BLaER1 (cell line): ENCODE results near the gene RANGAP1.

Experiments
- H3K27ac ChIP-seq: shearing (Covaris generic); formaldehyde crosslinking; 2 replicates; pipeline ENCODE4 v1.8.1; 2022
- H3K27me3 ChIP-seq: shearing (Covaris generic); formaldehyde crosslinking; 2 replicates; pipeline ENCODE4 v1.8.1; 2022
- H3K36me3 ChIP-seq: shearing (Covaris generic); formaldehyde crosslinking; 2 replicates; pipeline ENCODE4 v1.8.1; 2022
- H3K4me1 ChIP-seq: shearing (Covaris generic); formaldehyde crosslinking; 2 replicates; pipeline ENCODE4 v1.8.1; 2022
- H3K4me2 ChIP-seq: shearing (Covaris generic); formaldehyde crosslinking; 2 replicates; pipeline ENCODE4 v1.8.1; 2022
- H3K4me3 ChIP-seq: shearing (Covaris generic); formaldehyde crosslinking; 2 replicates; pipeline ENCODE4 v1.8.1; 2022
- H3K9ac ChIP-seq: shearing (Covaris generic); formaldehyde crosslinking; 2 replicates; pipeline ENCODE4 v1.8.1; 2022
- H3K9me3 ChIP-seq: shearing (Covaris generic); formaldehyde crosslinking; 2 replicates; pipeline ENCODE4 v1.8.1; 2022
- H4K20me1 ChIP-seq: shearing (Covaris generic); formaldehyde crosslinking; 2 replicates; pipeline ENCODE4 v1.8.1; 2022
- Cebpa-rat ChIP-seq: shearing (Covaris generic); IDR thresholded peaks from 2 replicates; pipeline ENCODE4 v1.8.1; 2022

RANGAP1 gene, protein sequence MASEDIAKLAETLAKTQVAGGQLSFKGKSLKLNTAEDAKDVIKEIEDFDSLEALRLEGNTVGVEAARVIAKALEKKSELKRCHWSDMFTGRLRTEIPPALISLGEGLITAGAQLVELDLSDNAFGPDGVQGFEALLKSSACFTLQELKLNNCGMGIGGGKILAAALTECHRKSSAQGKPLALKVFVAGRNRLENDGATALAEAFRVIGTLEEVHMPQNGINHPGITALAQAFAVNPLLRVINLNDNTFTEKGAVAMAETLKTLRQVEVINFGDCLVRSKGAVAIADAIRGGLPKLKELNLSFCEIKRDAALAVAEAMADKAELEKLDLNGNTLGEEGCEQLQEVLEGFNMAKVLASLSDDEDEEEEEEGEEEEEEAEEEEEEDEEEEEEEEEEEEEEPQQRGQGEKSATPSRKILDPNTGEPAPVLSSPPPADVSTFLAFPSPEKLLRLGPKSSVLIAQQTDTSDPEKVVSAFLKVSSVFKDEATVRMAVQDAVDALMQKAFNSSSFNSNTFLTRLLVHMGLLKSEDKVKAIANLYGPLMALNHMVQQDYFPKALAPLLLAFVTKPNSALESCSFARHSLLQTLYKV

DNA sequence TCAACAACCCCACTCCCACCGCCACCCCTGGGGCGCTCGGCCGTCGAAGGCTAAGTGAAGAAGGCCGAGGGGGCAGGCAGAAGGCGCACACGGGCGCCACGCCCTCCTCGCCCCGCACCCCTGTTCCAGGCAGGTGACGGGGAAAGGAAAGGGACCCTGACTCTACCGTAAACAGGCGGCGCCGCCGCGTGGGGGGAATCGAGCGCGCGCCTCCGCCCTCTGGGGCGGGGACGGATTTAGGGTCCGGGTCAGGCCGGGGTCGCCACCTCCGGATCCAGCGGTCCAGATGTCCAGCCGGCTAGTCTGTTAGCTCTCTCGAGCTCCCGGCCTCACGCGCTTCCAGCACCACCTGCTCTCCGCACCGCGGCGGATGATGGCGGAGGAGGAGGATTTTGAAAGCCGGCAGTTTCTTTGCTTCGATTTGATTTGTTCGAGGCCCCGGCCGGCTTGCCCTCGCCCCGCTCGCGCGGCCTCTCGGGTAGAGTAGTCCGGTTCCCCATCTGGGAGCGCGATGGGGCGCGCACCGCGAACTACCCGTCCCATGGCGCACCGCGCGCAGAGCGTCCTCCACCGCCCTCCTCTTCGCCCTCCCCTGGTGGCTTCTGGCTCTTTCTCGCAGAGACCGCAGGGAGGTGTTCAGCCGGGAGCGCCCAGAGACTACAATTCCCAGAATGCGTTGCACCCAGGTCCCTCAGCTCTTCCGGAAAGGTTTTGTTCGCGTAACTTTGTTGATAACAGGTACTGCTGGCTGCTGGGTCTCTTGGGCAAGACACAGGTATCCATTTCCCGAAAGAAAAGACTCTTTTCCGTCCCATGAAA lies at the start of gene RANGAP1:
RANGAP1 (minus strand) TSS at position 368 of the 819 bp plus-strand sequence. CDS start 5,143 bp downstream, outside the sequence.
- H3K4me2 ChIP-seq: peak within 1 kb of the TSS; percentile 95
- peak within 1 kb of the TSS; percentile 89 for H3K9ac ChIP-seq
- peak within 1 kb of the TSS; percentile 88 for H3K27ac ChIP-seq
- H4K20me1 ChIP-seq: peaks cover 32% of the 10 kb centered on the region
- no peak for TF ChIP-seq Cebpa-rat
- H3K36me3 ChIP-seq: peaks cover 38% of the 10 kb centered on the region
- peak within 1 kb of the TSS; percentile 96 for H3K4me3 ChIP-seq
- H3K4me1 ChIP-seq: peaks cover 40% of the 10 kb centered on the region
- H3K9me3 ChIP-seq: no peaks in the 10 kb centered on the region
- no peaks in the 10 kb centered on the region for H3K27me3 ChIP-seq

DNA sequence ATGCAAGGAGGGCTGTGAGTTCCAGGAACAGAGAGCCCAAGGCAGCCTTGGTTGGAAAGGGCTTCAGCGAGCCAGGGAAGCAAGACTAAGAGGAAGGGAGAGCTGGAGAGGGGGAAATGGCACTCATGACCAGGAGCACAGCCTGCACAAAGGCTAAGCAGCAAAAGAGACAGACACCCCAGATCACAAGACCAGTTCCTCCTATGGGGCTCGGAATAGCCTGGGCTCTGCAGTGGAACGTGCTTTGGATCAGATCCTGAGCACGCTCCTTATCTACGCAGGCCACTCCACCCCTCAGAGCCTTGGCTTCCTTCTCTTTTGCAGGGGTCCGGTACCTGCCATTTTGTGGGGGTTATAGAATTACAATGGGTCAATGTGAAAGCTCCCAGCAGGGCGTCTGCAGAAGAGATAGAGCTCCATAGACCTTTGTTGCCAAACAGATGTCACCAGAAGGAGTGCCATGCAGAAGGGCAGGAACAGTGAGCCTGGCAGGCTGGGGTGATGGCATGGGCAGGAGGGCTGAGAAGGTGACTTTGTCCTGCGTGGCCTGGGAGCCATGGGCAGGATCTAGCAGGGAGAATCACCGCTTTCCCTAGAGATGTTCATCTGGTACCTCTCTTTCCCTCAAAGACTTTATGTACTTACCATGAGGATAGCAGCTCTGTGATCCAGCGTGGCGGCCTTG lies 49.1 kb upstream of the RANGAP1 start:
- Histone ChIP-seq H3K36me3 (peaks cover 95% of the 10 kb centered on the region), H3K9ac (no peak overlapping the region), H3K4me1 (peaks cover 7% of the 10 kb centered on the region)

DNA sequence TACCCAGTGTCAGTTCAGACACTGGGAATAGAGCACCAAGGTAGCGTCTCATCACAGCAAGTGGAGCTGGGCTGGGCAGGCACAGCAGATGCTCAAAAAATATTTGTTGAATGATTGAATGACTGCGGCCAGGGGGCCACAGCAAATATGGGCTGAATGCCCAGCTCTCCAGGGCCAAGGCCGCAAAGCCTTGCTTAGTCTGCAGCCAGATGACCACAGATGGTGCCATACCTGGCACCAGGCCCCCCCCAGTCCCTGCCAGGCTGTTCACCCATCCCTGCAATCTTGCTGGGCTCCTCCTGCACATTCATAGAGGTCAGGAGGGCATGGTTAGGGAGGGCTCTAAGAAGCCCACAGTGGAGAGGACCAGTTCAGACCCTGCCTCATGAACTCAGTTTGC lies 48.2 kb upstream of the RANGAP1 start:
- peaks cover 7% of the 10 kb centered on the region for H3K4me1 ChIP-seq
- no peak overlapping the region for H3K9ac ChIP-seq
- no peak overlapping the region for H3K4me3 ChIP-seq
- H3K27ac ChIP-seq: no peak overlapping the region
- no peaks in the 10 kb centered on the region for H3K9me3 ChIP-seq
- no peaks in the 10 kb centered on the region for H3K27me3 ChIP-seq
- H3K4me2 ChIP-seq: no peak overlapping the region
- peaks cover 38% of the 10 kb centered on the region for H4K20me1 ChIP-seq
- H3K36me3 ChIP-seq: peaks cover 95% of the 10 kb centered on the region
- TF ChIP-seq Cebpa-rat: no peak

More for the DNA sequence above, 49.1 kb upstream of the RANGAP1 start:
- Histone ChIP-seq H3K27me3 (no peaks in the 10 kb centered on the region), H3K9me3 (no peaks in the 10 kb centered on the region), H3K4me3 (no peak overlapping the region), H3K4me2 (no peak overlapping the region), H3K27ac (no peak overlapping the region), H4K20me1 (peaks cover 38% of the 10 kb centered on the region)
- no peak for TF ChIP-seq Cebpa-rat

DNA sequence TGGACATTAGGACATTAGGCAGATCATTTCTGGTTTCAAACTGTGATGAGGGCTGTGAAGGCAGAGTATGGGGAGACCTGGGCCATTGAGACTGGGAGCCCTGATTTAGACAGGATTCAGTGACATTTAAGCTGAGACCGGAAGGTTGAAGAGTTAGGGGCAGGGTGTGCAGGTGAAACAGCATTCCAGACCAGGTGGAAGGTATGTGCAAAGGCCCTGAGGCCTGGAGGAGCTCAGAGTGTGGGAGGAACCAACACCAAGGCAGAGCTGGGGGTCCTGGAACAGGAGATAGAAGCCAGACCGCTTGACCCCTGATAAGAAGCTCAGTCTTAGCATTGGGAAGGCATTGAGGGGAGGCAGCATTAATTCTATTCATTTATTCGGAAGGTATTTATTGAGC lies 47.8 kb upstream of the RANGAP1 start:
- Histone ChIP-seq H3K9me3 (no peaks in the 10 kb centered on the region), H3K4me2 (no peak overlapping the region), H3K9ac (no peak overlapping the region), H3K4me3 (no peak overlapping the region), H4K20me1 (peaks cover 38% of the 10 kb centered on the region), H3K27ac (no peak overlapping the region), H3K27me3 (no peaks in the 10 kb centered on the region), H3K36me3 (peaks cover 95% of the 10 kb centered on the region), H3K4me1 (peaks cover 7% of the 10 kb centered on the region)
- TF ChIP-seq Cebpa-rat: no peak

DNA sequence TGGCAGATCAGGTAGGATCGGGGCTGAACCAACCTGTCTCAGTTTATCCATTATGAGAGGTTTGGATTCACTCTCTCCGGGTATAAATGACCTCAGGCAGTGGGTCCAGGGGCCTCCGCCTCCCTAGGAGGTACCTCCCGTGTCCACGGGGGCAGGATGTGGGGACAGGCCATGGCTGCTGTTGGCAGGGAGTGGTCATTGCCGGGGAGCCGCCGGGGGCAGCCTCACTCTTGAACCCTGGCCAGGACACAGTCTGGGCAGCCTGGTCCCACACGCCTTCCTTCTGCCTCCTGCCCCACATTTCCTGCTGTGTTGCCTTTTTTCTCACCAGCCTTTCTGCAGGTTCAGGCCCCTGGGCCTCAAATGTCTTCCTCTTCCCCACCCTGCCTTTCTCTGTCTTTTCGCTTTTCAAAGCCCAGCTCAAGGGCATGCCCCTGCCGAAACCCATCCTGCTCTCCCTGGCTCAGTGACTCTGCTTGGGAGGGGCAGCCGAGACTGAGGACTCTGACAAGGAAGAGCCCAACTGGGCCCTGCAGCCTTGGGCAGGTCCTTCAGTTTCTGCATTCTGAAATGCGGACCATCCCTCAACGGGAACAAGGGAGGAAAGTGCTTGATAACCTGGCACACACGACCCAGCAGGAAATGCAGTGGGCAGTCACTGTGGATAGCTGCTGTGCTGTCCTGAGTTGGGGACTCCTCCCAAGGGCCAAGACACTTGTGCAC lies 46.4 kb upstream of the RANGAP1 start:
- peaks cover 95% of the 10 kb centered on the region for H3K36me3 ChIP-seq
- H4K20me1 ChIP-seq: peaks cover 39% of the 10 kb centered on the region
- H3K9me3 ChIP-seq: no peaks in the 10 kb centered on the region
- no peak overlapping the region for H3K4me3 ChIP-seq
- no peak overlapping the region for H3K9ac ChIP-seq
- H3K27me3 ChIP-seq: no peaks in the 10 kb centered on the region
- no peak overlapping the region for H3K27ac ChIP-seq
- no peak for TF ChIP-seq Cebpa-rat
- peaks cover 4% of the 10 kb centered on the region for H3K4me1 ChIP-seq
- H3K4me2 ChIP-seq: no peak overlapping the region

DNA sequence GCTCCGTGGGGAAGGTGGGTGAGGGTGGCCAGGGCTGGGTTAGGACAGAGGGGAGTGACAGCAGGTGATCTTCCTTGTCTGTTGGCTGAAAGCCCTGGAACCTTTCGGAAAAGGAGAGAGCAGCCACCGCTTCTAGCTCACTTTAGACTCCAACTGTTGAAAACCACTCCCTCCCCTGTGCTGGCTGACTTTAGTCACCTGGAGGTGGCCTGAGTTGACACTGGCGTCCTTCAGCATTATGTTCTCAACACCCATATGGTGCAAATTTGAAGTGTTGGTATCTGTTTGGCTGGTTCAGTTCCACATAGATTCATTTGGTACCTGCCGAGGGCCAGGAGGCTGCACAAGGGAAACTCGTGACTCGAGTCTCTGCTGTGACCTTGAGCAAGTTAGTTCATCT lies 44.2 kb upstream of the RANGAP1 start:
- Histone ChIP-seq H3K4me3 (no peak overlapping the region), H3K27me3 (no peaks in the 10 kb centered on the region), H4K20me1 (peaks cover 53% of the 10 kb centered on the region), H3K4me2 (no peak overlapping the region), H3K9ac (no peak overlapping the region), H3K9me3 (no peaks in the 10 kb centered on the region), H3K36me3 (peaks cover 100% of the 10 kb centered on the region), H3K4me1 (no peaks in the 10 kb centered on the region), H3K27ac (no peak overlapping the region)
- TF ChIP-seq Cebpa-rat: no peak

- no peaks in the 10 kb centered on the region for H3K9me3 ChIP-seq
- H4K20me1 ChIP-seq: peaks cover 66% of the 10 kb centered on the region
- no peaks in the 10 kb centered on the region for H3K4me1 ChIP-seq
- no peaks in the 10 kb centered on the region for H3K27me3 ChIP-seq
- TF ChIP-seq Cebpa-rat: no peak
- peaks cover 99% of the 10 kb centered on the region for H3K36me3 ChIP-seq
- no peak overlapping the region for H3K4me3 ChIP-seq
- no peak overlapping the region for H3K4me2 ChIP-seq
- H3K9ac ChIP-seq: no peak overlapping the region
- no peak overlapping the region for H3K27ac ChIP-seq
These were observed 41.1 kb upstream of the RANGAP1 start for GRCh38 chr22:41327124-41327523.

DNA sequence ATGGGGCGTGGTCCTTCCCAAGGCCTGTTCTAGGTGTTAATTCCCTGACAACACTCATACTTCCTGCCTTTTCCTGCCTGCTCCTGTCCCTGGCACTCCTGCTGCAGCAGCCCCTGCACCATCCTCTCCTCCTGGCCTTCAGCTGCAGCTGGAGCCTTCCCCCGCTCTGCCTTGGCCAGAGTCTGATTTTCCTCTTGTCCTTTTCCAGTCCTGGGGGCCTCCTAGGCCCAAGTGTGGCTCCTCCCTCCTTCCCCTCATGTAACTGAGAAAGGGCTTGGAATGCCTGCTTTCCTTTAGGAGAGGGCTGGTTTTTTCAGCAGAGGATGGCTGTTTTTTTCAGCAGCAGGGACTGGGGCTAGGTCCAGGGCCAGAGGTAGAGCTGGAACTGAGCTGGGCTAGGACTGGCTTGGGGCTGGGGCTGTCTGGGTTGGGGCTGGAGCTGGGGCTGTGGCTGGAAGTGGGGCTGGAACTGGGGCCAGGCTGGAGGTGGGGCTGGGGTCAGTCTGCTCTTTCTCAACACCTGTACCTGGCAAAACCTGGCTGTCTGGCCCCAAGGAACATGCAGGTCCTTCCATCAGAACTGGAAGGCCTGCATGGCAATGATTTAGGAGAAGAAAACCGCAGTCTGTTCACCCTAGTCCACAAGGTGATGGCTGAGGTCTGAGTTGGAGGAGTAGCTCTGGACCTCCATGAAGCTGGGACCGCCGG lies 39.0 kb upstream of the RANGAP1 start:
- no peaks in the 10 kb centered on the region for H3K27me3 ChIP-seq
- no peak overlapping the region for H3K4me2 ChIP-seq
- H3K9me3 ChIP-seq: no peaks in the 10 kb centered on the region
- no peak overlapping the region for H3K4me3 ChIP-seq
- no peak for TF ChIP-seq Cebpa-rat
- H3K36me3 ChIP-seq: peaks cover 97% of the 10 kb centered on the region
- peaks cover 10% of the 10 kb centered on the region for H3K4me1 ChIP-seq
- no peak overlapping the region for H3K27ac ChIP-seq
- no peak overlapping the region for H3K9ac ChIP-seq
- peaks cover 81% of the 10 kb centered on the region for H4K20me1 ChIP-seq
